ENCODE measurements around the gene SHCBP1.

The SHCBP1 gene

GRCh38 chr16:46638947-46639925 is 18.1 kb upstream of the SHCBP1 start:
- no peak for TF ChIP-seq CTCF (IDR thresholded peaks at IDR 0.05)

GRCh38 chr16:46632778-46633733 is 11.9 kb upstream of the SHCBP1 start:
- TF ChIP-seq CTCF (IDR thresholded peaks at IDR 0.05), result no peak

- peak; percentile 59 for TF ChIP-seq CTCF (IDR thresholded peaks at IDR 0.05)
Observed at GRCh38 chr16:46629331-46630219, 8.4 kb upstream of the SHCBP1 start.

- TF ChIP-seq CTCF (IDR thresholded peaks at IDR 0.05), result no peak
Observed at GRCh38 chr16:46627746-46628145, 6.6 kb upstream of the SHCBP1 start.

- no peak for TF ChIP-seq CTCF (IDR thresholded peaks at IDR 0.05)
Observed at GRCh38 chr16:46621934-46622676, 926 bp upstream of the SHCBP1 start.

- no peak for TF ChIP-seq CTCF (IDR thresholded peaks at IDR 0.05)
Observed at GRCh38 chr16:46620266-46621005, 743 bp downstream of the SHCBP1 start.

All from LNCAP (cell line).